Liver (tissue), 3 donors: Measurements from ENCODE around the gene XPNPEP3.

ENCODE experiments used
- ATF3 ChIP-seq: IDR thresholded peaks from 2 replicates; pipeline ENCODE4 v1.6.1; 2016; ENCODE audit warnings: antibody characterized with exemption
- CTCF ChIP-seq: fragments of 150-350 bp; IDR thresholded peaks from 2 replicates; pipeline ENCODE4 v1.5.1; 2017; ENCODE audit warnings: improper control_type of control experiment, low read depth, low read length; ENCODE audit not compliant: missing input control
- HNF4A ChIP-seq, 2 donors: conservative IDR thresholded peaks; 2 replicates each; pipeline ENCODE4 v1.6.1; 2016; ENCODE audit warnings: antibody characterized with exemption in 2 of 2, mild to moderate bottlenecking in 2 of 2
- MAX ChIP-seq: IDR thresholded peaks from 2 replicates; pipeline ENCODE4 v1.6.1; 2016; ENCODE audit warnings: antibody characterized with exemption
- RAD21 ChIP-seq, 2 donors: IDR thresholded peaks; 2 replicates each; pipeline ENCODE4 v1.6.1; 2016; ENCODE audit warnings: antibody characterized with exemption in 2 of 2, mild to moderate bottlenecking in 2 of 2
- SP1 ChIP-seq: IDR thresholded peaks from 2 replicates; pipeline ENCODE4 v1.6.1; 2018; ENCODE audit warnings: antibody characterized with exemption, mild to moderate bottlenecking
- TAF1 ChIP-seq: conservative IDR thresholded peaks from 2 replicates; pipeline ENCODE4 v1.6.1; 2016; ENCODE audit warnings: antibody characterized with exemption, mild to moderate bottlenecking
- YY1 ChIP-seq: IDR thresholded peaks from 2 replicates; pipeline ENCODE4 v1.6.1; 2016; ENCODE audit warnings: antibody characterized with exemption, mild to moderate bottlenecking
- donor health status: healthy.
- donor health status: healthy.

- TF ChIP-seq ATF3: no peak
- no peak for TF ChIP-seq SP1
- no peak for TF ChIP-seq TAF1
- TF ChIP-seq CTCF: no peak
- no peak for TF ChIP-seq YY1
- no peak for TF ChIP-seq HNF4A (conservative IDR thresholded peaks at IDR 0.05)
- no peak for TF ChIP-seq RAD21 (IDR thresholded peaks at IDR 0.05)
- TF ChIP-seq MAX: no peak
Measured at GRCh38 chr22:40889116-40889515, 32.2 kb downstream of the XPNPEP3 start.
